Astrocyte (in vitro differentiated cells and primary cell): Measurements from ENCODE around the gene RPL3. TPM values are rescaled to one million over a fixed set of nuclear protein-coding genes. Genes with fewer than 3 reads are reported as not detected.
"Not testable (repeated sequence)": the region's sequence is repeated elsewhere in the genome, so short reads cannot be mapped to it uniquely, and the experiment has no call there.

Experiments
- DNase-seq: peaks from one replicate; pipeline ENCODE4 v3.0.0-alpha.2; 2010; ENCODE audit warnings: low read depth
- FAIRE-seq: peaks from 2 replicates; lab custom pipeline; 2011; peaks lifted over from hg19 to GRCh38; lab: Jason Lieb, UNC
- H2AFZ ChIP-seq: 2 replicates; pipeline ENCODE4 v1.6.0; 2012; ENCODE audit warnings: low read depth, low read length, inconsistent platforms
- H3K27ac ChIP-seq: 2 replicates; pipeline ENCODE4 v1.5.1; 2011; ENCODE audit warnings: low read depth, low read length, inconsistent platforms
- H3K27me3 ChIP-seq: 2 replicates; pipeline ENCODE4 v1.6.0; 2011; ENCODE audit warnings: low read length, inconsistent platforms; ENCODE audit not compliant: insufficient read depth
- H3K36me3 ChIP-seq: 2 replicates; pipeline ENCODE4 v1.5.1; 2011; ENCODE audit warnings: low read length, inconsistent platforms; ENCODE audit not compliant: insufficient read depth
- H3K4me1 ChIP-seq: 2 replicates; pipeline ENCODE4 v1.5.1; 2011; ENCODE audit warnings: low read length, inconsistent platforms; ENCODE audit not compliant: insufficient read depth
- H3K4me2 ChIP-seq: 2 replicates; pipeline ENCODE4 v1.6.0; 2012; ENCODE audit warnings: low read length, inconsistent platforms
- H3K4me3 ChIP-seq: 2 replicates; pipeline ENCODE4 v1.5.1; 2011; ENCODE audit warnings: low read depth, mild to moderate bottlenecking, low read length, inconsistent platforms; ENCODE audit not compliant: insufficient read depth
- H3K79me2 ChIP-seq: 2 replicates; pipeline ENCODE4 v1.6.0; 2012; ENCODE audit warnings: mild to moderate bottlenecking, low read length, inconsistent platforms; ENCODE audit not compliant: insufficient read depth
- H3K9ac ChIP-seq: 2 replicates; pipeline ENCODE4 v1.6.0; 2012; ENCODE audit warnings: mild to moderate bottlenecking, low read length, inconsistent platforms
- H3K9me3 ChIP-seq: 2 replicates; pipeline ENCODE4 v1.5.1; 2012; ENCODE audit warnings: low read depth, mild to moderate bottlenecking, low read length, inconsistent platforms; ENCODE audit not compliant: insufficient read depth
- H4K20me1 ChIP-seq: 2 replicates; pipeline ENCODE4 v1.6.0; 2012; ENCODE audit warnings: low read length, inconsistent platforms; ENCODE audit not compliant: insufficient read depth
- H3K27ac Mint-ChIP-seq: one replicate; pipeline ENCODE4 v1.8.0; 2021; ENCODE audit warnings: mild to moderate bottlenecking, mixed read lengths; ENCODE audit not compliant: unreplicated experiment
- H3K27me3 Mint-ChIP-seq: one replicate; pipeline ENCODE4 v1.8.0; 2021; ENCODE audit warnings: low read depth, mixed read lengths; ENCODE audit not compliant: unreplicated experiment
- H3K36me3 Mint-ChIP-seq: one replicate; pipeline ENCODE4 v1.8.0; 2021; ENCODE audit warnings: low read depth, mixed read lengths; ENCODE audit not compliant: unreplicated experiment
- H3K4me1 Mint-ChIP-seq: one replicate; pipeline ENCODE4 v1.8.0; 2021; ENCODE audit warnings: low read depth, mixed read lengths; ENCODE audit not compliant: unreplicated experiment
- H3K4me3 Mint-ChIP-seq: one replicate; pipeline ENCODE4 v1.8.0; 2021; ENCODE audit warnings: mild to moderate bottlenecking, moderate library complexity, mixed read lengths; ENCODE audit not compliant: unreplicated experiment
- H3K9me3 Mint-ChIP-seq: one replicate; pipeline ENCODE4 v1.8.0; 2021; ENCODE audit warnings: mild to moderate bottlenecking, mixed read lengths; ENCODE audit not compliant: unreplicated experiment
- CTCF ChIP-seq: IDR thresholded peaks from 2 replicates; pipeline ENCODE4 v1.5.1; 2011; ENCODE audit warnings: low read depth, mild to moderate bottlenecking, inconsistent platforms, low read length, moderate library complexity; ENCODE audit not compliant: insufficient read depth
- EZH2 ChIP-seq: IDR thresholded peaks from 2 replicates; pipeline ENCODE4 v1.6.1; 2012; ENCODE audit warnings: mild to moderate bottlenecking, low read length, inconsistent platforms; ENCODE audit not compliant: insufficient read depth
- total RNA-seq: library from RNA; stranded (reverse); gene quantifications from 2 replicates; pipeline ENCODE4 v1.2.1, GENCODE V29; 2021

RPL3 gene
- total RNA-seq, 1 donor from 2014 or later: 1,182 TPM

GRCh38 chr22:39357110-39358108, 38.0 kb upstream of the RPL3 start:
- H3K27ac ChIP-seq, H3K27me3 Mint-ChIP-seq, H3K4me3 ChIP-seq, H3K27ac Mint-ChIP-seq, H3K4me3 Mint-ChIP-seq, H3K36me3 Mint-ChIP-seq, H4K20me1 ChIP-seq, H3K9me3 Mint-ChIP-seq, H3K36me3 ChIP-seq, H3K27me3 ChIP-seq, H3K79me2 ChIP-seq, FAIRE-seq, H3K4me2 ChIP-seq, H3K9ac ChIP-seq, H3K9me3 ChIP-seq, H3K4me1 ChIP-seq, DNase-seq, H2AFZ ChIP-seq: not testable (repeated sequence)
- peaks cover 10% of the 10 kb centered on the region for H3K4me1 Mint-ChIP-seq

GRCh38 chr22:39356464-39356863, 37.0 kb upstream of the RPL3 start:
- Mint-ChIP-seq H3K4me1 (peaks cover 16% of the 10 kb centered on the region), H3K27ac (no peak overlapping the region), H3K9me3 (peaks cover 4% of the 10 kb centered on the region), H3K4me3 (no peak overlapping the region), H3K36me3 (peaks cover 8% of the 10 kb centered on the region), H3K27me3 (peaks cover 9% of the 10 kb centered on the region)
- Histone ChIP-seq H3K9ac (no peak overlapping the region), H3K79me2 (no peaks in the 10 kb centered on the region), H3K4me3 (no peak overlapping the region), H4K20me1 (no peaks in the 10 kb centered on the region), H2AFZ (no peak overlapping the region), H3K4me2 (no peak overlapping the region), H3K9me3 (no peaks in the 10 kb centered on the region), H3K27me3 (no peaks in the 10 kb centered on the region), H3K27ac (no peak overlapping the region), H3K36me3 (no peaks in the 10 kb centered on the region), H3K4me1 (peaks cover 12% of the 10 kb centered on the region)
- TF ChIP-seq CTCF (no peak), EZH2 (no peak)
- FAIRE-seq (no peak), DNase-seq (no peak)

GRCh38 chr22:39355805-39356204, 36.4 kb upstream of the RPL3 start:
- not testable (repeated sequence) for H3K36me3 ChIP-seq, H3K27me3 ChIP-seq, H3K4me2 ChIP-seq, H3K9me3 Mint-ChIP-seq, FAIRE-seq, H3K27ac ChIP-seq, H3K27ac Mint-ChIP-seq, H3K4me3 Mint-ChIP-seq, H3K36me3 Mint-ChIP-seq, DNase-seq, H3K4me3 ChIP-seq, H2AFZ ChIP-seq, H3K9me3 ChIP-seq, H4K20me1 ChIP-seq, H3K9ac ChIP-seq, H3K79me2 ChIP-seq, H3K27me3 Mint-ChIP-seq
- H3K4me1 Mint-ChIP-seq: peaks cover 16% of the 10 kb centered on the region
- H3K4me1 ChIP-seq: peaks cover 19% of the 10 kb centered on the region
